Esophagus squamous epithelium (tissue), 5 donors: Measurements from ENCODE around the gene SMIM41. TPM values are rescaled to one million over a fixed set of nuclear protein-coding genes. Genes with fewer than 3 reads are reported as not detected.

ENCODE experiments used
- DNase-seq: peaks from one replicate; lab custom pipeline; 2025; lab: John Stamatoyannopoulos, UW
- H3K27ac ChIP-seq, 4 donors: fragments of 200-600 bp; sonication (generic); one replicate each; pipeline ENCODE4 v1.5.1; 2016 to 2019; ENCODE audit warnings: mild to moderate bottlenecking in 1 of 4
- H3K27me3 ChIP-seq, 4 donors: fragments of 200-600 bp; sonication (generic); 1 replicate in 3 of 4; 2 replicates in 1 of 4; pipeline versions ENCODE4 v1.5.1 to v1.6.0; 2017 to 2021; ENCODE audit warnings: antibody characterized with exemption in 1 of 4
- H3K36me3 ChIP-seq, 3 donors: fragments of 200-600 bp; sonication (generic); one replicate each; pipeline ENCODE4 v1.5.1; 2016 to 2019
- H3K4me1 ChIP-seq, 3 donors: fragments of 200-600 bp; sonication (generic); one replicate each; pipeline ENCODE4 v1.5.1; 2017 to 2019
- H3K4me3 ChIP-seq, 4 donors: fragments of 200-600 bp; sonication (generic); 1 replicate in 3 of 4; 2 replicates in 1 of 4; pipeline ENCODE4 v1.5.1; 2016 to 2019; ENCODE audit warnings: mild to moderate bottlenecking in 2 of 4, moderate library complexity in 1 of 4
- H3K9me3 ChIP-seq, 3 donors: fragments of 200-600 bp; sonication (generic); one replicate each; pipeline ENCODE4 v1.5.1; 2016 to 2019
- POLR2A ChIP-seq, 4 donors: fragments of 450-650 bp; IDR thresholded peaks; one replicate each; pipeline ENCODE4 v1.6.1; 2017; ENCODE audit warnings: antibody characterized with exemption in 4 of 4, mild to moderate bottlenecking in 4 of 4, moderate library complexity in 3 of 4
- WGBS, 2 donors: methylation state at CpG; one replicate each; pipeline ENCODE4 v1.1.5; 2018; 5-methylcytosine and 5-hydroxymethylcytosine counted together
- intact Hi-C: fragments of 100-400 bp; cut with DNase I; formaldehyde crosslinking; loops from one replicate; pipeline ENCODE4 v1.15.0; 2022
- total RNA-seq, 4 donors: library from RNA; depleted of rRNA; stranded (reverse); fragments of >200 nt; gene quantifications; one replicate each; pipeline ENCODE4 v1.1.0, GENCODE V29; 2016
- TF ChIP-seq, protein P1 (sequence below), 6 experiments: fragments of 450-650 bp in 4 of 6; fragments of 200-600 bp in 2 of 6; sonication (generic) in 2 of 6; IDR thresholded peaks; one replicate each; pipeline ENCODE4 v1.5.1; 2016 to 2019; ENCODE audit warnings: antibody characterized with exemption in 6 of 6, mild to moderate bottlenecking in 4 of 6, moderate library complexity in 4 of 6
- donor health status: DM: yes; HTN: yes; CAD: no.

SMIM41 gene
- total RNA-seq, 4 donors from 2014 or later = 0.50 to 5.7 (median 1.8) TPM; not detected in 1

DNA sequence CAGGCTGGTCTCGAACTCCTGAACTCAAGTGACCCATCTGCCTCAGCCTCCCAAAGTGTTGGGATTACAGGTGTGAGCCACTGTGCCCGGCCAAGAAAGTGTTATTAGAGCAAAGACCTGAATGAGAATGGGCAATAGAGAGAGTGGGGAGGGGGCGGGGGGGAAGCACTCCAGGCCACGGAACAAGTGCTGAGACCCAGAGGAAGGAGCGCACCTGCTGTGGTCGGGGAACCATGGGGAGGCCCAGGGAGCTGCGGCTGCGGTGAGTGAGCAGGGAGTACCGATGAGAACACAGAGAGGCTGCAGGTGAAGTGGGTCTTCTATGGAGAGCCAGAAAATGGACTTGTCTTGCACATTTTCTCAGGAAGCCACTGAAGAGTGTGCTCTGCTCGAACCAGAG, 10.8 kb downstream of the SMIM41 start:
- DNase-seq = no peak
- no peaks in the 10 kb centered on the region for H3K4me1 ChIP-seq
- H3K36me3 ChIP-seq = no peaks in the 10 kb centered on the region
- peaks cover 0 to 76% (median 0%) of the 10 kb centered on the region in 4 donors for H3K27me3 ChIP-seq
- H3K9me3 ChIP-seq = no peaks in the 10 kb centered on the region
- 73 to 75% methylated on average over 8 to 10 of the region's 10 CpGs for WGBS, 2 donors
- intact Hi-C loops = no loop called here
- no peak overlapping the region for H3K4me3 ChIP-seq
- TF ChIP-seq, protein P1, sequence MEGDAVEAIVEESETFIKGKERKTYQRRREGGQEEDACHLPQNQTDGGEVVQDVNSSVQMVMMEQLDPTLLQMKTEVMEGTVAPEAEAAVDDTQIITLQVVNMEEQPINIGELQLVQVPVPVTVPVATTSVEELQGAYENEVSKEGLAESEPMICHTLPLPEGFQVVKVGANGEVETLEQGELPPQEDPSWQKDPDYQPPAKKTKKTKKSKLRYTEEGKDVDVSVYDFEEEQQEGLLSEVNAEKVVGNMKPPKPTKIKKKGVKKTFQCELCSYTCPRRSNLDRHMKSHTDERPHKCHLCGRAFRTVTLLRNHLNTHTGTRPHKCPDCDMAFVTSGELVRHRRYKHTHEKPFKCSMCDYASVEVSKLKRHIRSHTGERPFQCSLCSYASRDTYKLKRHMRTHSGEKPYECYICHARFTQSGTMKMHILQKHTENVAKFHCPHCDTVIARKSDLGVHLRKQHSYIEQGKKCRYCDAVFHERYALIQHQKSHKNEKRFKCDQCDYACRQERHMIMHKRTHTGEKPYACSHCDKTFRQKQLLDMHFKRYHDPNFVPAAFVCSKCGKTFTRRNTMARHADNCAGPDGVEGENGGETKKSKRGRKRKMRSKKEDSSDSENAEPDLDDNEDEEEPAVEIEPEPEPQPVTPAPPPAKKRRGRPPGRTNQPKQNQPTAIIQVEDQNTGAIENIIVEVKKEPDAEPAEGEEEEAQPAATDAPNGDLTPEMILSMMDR (IDR thresholded peaks at IDR 0.05) = no peak
- no peak for TF ChIP-seq POLR2A (IDR thresholded peaks at IDR 0.05)
- H3K27ac ChIP-seq = no peak overlapping the region

DNA sequence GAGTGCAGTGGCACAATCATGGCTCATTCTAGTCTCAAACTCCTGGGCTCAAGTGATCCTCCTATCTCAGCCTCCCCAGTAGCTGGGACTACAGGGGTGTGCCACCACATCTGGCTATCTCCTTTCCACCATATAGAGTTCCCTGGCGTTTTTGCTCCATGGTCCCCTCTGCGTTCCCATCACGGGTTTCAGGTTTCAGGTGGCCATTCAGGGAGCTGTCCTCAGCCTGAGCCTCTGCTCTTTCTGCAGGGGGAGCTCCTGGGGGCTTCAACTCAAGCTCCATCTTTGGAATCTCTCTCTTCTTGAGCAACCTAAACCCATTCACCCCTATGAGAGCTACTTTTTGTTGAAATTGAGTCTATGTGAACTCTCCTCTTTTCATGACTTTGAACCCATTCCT, 11.6 kb downstream of the SMIM41 start:
- DNase-seq = no peak
- intact Hi-C loops = no loop called here
- Histone ChIP-seq H3K9me3 (no peaks in the 10 kb centered on the region), H3K27ac (no peak overlapping the region), H3K36me3 (no peaks in the 10 kb centered on the region), H3K4me3 (no peak overlapping the region), H3K27me3 (peaks cover 0 to 70% (median 0%) of the 10 kb centered on the region in 4 donors), H3K4me1 (no peaks in the 10 kb centered on the region)
- 32% methylated on average over 3 of the region's 3 CpGs for WGBS, 2 donors
- no peak for TF ChIP-seq POLR2A (IDR thresholded peaks at IDR 0.05)
- TF ChIP-seq, protein P1 (IDR thresholded peaks at IDR 0.05) = no peak

DNA sequence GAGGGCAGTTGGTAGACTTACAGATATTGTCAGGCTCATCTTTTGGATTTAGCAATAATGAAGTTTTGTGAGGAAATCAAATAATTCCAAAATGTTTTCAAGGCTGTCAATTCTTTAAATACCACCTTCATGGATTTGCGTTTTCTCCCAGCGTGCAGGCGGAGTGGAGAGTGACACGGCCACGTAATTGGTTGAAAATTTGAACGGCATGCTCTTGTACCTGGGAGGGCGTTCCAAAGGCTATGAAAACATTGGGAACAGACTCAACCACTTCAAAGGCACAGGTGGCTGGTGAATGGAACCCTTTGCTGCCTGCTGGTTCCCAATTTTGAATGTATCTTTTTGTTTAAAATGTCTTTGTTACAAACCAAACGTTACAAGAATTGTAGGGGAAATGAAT, 12.4 kb downstream of the SMIM41 start:
- 25 to 34% methylated on average over 8 of the region's 8 CpGs for WGBS, 2 donors
- no peak for DNase-seq
- no peaks in the 10 kb centered on the region for H3K36me3 ChIP-seq
- no peak overlapping the region for H3K27ac ChIP-seq
- H3K4me1 ChIP-seq = no peaks in the 10 kb centered on the region
- no peaks in the 10 kb centered on the region for H3K9me3 ChIP-seq
- no peak overlapping the region for H3K4me3 ChIP-seq
- intact Hi-C loops = no loop called here
- peaks cover 0 to 64% (median 0%) of the 10 kb centered on the region in 4 donors for H3K27me3 ChIP-seq
- TF ChIP-seq POLR2A (IDR thresholded peaks at IDR 0.05) = no peak
- TF ChIP-seq, protein P1 (IDR thresholded peaks at IDR 0.05) = no peak

DNA sequence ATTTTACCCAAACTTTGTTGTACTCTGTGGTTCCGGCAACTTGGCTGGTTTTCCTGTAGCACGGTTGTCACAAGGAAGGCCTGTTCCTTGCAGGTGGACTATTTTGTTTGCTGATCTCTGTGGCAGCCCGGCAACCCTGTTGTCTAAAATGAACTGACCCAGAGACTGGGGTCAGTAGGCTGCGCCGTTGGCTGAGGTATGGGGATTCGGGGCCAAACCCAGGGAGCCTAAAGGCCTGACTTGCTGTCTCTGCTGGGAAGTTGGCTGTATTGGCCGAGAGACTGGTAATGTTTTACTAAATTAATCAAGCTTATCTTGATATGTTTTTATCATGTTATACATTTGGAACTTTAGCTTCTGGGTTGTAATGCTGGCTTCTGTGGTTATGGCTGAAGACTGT, 13.8 kb downstream of the SMIM41 start:
- no peak overlapping the region for H3K27ac ChIP-seq
- TF ChIP-seq, protein P1 (IDR thresholded peaks at IDR 0.05) = no peak
- no peak for TF ChIP-seq POLR2A (IDR thresholded peaks at IDR 0.05)
- H3K4me3 ChIP-seq = no peak overlapping the region
- 78 to 81% methylated on average over 2 to 6 of the region's 7 CpGs for WGBS, 2 donors
- H3K36me3 ChIP-seq = no peaks in the 10 kb centered on the region
- intact Hi-C loops = no loop called here
- no peak for DNase-seq
- no peaks in the 10 kb centered on the region for H3K9me3 ChIP-seq
- peaks cover 0 to 60% (median 0%) of the 10 kb centered on the region in 4 donors for H3K27me3 ChIP-seq
- H3K4me1 ChIP-seq = no peaks in the 10 kb centered on the region

DNA sequence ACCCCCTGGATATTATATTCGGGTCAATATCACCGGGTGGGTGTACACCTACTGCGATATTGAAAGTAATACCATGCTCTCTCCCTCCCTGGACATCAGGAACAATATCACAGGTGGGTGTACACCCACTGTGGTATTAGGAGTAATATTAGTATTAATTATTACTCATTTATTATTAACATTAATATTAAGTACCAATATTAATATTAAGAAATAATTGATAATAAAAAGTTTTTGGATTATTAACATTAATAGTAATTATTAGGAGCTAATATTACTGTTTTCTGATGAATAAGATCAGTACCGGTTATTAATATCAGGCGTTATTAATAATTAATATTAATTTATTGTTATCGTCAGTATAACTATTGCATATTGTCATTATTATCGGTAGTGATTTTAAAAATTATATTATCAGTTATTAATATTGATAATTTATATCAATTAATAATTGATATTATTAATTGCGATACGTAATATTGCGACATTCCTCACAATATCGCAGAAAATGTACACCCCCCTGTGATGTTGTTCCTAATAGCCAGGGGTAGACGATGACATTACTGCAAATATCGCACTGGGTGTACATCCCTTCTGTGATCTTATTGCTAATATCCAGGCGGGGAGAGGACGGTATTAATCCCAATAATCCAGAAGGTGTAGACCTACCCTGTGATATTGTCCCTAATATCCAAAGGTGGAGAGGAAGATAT, 17.0 kb downstream of the SMIM41 start:
- Histone ChIP-seq H3K4me3 (no peak overlapping the region), H3K27ac (no peak overlapping the region), H3K27me3 (peaks cover 0 to 44% (median 0%) of the 10 kb centered on the region in 4 donors), H3K9me3 (no peaks in the 10 kb centered on the region), H3K36me3 (no peaks in the 10 kb centered on the region), H3K4me1 (no peaks in the 10 kb centered on the region)
- TF ChIP-seq, protein P1 (IDR thresholded peaks at IDR 0.05) = no peak
- TF ChIP-seq POLR2A (IDR thresholded peaks at IDR 0.05) = no peak
- DNase-seq = no peak
- 90% methylated on average over 15 of the region's 15 CpGs for WGBS, 2 donors
- intact Hi-C loops = no loop called here
